NCI-H1092 treated with DMSO at 0.1 percent for 48 hours (cell line): ENCODE results near the gene PYY.

Experiments used
- DNase-seq: peaks from one replicate; lab custom pipeline; 2025; lab: John Stamatoyannopoulos, UW

Gene PYY

DNA sequence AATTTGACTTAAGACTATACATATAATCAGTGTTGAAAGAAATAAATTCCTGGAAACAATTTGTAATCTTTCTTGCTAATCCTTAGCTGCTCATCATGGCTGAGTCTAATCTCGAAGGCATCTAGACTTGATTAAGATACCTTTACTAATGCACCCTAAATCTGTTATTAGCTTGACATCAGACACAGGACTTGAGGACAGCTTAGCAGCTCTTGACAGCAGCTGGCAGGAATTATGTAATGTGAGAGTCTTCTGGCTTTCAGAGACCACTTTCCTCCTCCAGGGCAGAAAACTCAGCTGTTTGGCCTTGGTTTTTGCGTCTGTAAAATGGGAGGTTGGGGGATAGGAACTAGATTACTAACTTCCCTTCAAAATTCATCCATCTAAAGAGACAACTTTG is 39.3 kb downstream of the PYY start:
- no peak for DNase-seq

DNA sequence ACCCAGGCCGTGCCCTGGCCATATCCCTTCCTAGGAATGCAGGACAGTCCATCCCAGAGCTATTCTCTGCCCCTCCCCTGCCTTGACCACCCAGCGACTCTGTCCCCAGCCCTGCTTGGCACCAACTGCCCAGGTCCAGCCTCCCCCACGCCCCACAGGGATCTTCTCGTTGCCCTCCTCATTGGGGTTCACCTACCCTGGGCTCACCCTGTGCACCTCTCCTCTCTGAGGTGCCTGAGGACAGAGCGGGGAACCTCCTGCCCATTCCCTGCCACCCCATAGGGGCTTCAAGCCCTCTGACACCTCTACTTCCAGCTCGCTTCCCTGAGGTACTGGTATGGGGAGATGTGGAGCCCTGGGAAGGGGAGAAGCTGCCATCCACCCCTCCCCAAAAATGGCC is 40.2 kb downstream of the PYY start:
- DNase-seq: no peak

DNA sequence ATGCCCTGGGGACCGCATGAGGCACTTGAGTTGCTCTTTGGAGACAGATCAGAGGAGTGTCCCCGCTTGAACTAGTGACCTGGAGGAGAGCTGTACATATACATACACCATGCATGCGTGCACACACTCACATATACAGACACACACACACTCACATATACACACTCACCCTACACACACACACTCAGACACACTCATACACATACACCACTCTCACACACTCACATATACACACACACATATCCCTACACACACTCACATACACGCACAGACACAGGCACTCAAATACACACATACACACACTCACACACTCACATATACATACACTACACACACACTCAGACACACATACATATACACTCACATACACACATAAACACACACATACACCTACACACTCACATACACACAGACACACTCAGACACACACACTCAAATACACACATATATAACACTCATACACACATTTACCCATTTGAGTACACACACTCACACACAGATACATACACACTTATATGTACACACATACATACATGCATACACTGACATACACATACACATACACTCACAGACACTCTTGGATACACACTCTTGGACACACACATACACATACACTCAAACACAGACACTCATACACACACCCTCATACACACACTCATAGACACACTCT is 41.0 kb downstream of the PYY start:
- DNase-seq: no peak

DNA sequence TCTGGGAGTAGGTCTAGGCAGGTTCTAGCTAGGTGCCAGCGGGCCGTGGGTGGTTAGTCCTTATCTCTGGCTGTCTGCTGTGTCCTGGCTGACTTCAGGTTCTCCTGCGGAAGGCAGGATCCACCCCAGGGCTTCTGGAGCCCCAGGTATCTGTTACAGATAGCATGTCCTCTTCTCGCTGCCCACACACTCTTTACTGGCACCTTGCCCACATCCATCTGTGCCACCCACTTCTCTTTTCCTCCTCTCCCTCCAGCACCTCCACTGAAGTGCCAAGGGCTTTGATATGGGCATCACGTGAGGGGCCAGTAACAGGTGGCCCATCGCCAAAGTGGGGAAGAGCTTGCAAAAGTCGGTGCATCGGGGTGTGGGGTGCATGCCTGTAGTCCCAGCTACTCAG is 41.8 kb downstream of the PYY start:
- peak; percentile 4 for DNase-seq

DNA sequence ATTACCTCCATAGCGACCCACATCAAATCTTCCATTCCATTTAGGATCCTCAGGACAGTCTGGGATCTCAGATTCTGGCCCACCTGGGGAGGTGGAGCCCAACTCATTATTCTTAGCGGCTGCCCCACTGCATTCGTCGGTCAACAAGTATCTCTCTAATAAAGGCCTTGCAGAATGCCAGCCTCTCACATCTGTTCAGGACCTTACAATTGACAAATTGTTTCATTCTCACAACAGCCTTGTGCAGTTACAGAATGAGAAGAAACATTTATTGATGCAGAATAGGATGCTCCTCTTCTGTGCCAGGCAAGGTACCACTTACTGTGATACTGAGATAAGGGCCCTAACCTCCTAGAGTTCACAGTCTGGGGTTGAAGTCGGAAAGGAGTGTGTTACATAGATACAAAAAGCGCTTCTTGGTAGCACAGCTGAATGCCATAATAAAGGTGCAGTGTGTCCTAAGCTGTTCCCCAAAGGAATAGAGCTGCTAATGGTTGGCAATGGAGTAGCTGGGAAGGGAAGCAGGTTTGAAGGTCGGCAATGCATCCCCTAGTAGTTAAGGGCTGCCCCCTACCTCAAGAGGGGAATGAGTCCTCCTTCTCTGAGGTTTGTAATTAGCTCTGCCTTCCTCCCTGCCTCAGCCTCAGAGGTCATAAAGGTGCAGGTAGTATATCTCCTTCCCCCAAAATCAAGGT is 44.1 kb downstream of the PYY start:
- no peak for DNase-seq

DNA sequence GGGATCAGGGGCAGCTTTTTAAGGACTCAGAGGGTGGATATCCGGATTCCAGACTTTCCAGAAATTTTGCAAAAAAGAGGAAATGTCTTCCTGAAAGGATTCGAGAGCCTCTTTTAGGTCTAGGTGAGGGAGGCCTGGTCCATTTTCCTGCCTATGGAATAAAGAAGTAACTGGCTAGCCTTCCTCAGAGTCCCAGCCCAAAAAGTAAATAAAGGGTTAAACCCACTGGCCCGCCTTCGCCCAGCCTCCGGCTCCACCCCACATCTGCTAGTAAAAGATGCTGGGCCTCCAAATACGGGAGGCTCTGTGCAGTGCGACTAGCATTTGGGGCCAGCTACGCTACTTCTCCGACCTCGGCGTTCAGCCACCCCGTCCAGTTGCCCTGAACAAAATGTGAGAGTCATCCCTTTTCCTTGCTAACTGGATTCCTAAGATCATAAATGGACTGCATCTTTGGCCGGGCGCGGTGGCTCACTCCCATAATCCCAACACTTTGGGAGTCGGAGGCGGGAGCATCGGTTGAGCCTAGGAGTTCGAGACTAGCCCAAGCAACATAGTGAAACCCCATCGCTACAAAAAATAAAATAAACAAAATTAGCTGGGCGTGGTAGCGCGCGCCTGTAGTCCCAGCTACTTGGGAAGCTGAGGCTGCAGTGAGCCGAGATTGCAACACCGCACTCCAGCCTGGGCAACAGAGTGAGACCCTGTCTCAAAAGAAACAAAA is 45.6 kb downstream of the PYY start:
- no peak for DNase-seq

DNA sequence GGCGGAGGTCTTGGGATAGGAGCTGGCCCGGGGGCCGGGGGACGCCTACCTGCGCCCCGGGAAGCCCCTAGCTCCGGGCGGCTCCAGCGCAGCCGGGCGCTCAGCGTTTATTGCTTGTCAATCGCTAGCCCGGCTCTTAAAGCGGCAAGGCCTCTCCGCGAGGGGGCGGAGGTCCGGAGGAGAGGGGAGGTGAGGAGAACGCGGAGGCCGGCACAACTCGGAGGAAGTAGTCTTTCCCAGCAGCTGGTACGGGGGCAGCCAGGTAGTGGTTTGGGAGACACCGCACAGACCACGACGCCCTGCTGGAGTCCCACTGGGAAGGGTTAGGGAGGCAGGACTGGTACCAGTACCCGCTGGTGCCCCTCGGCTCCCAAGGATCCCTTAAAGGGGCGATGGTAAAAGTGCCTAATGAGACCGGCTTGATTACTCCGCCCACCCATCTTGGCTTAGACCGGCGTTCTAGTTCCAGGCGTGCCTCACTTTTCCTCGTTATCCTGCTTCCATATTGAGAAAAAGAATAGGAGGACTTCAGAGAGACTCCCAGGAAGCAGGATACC is 46.2 kb downstream of the PYY start, which contains the start of gene MPP2:
TSS of gene MPP2 (minus strand) at position 112 of the 557 bp plus-strand sequence. CDS start 3,076 bp downstream, outside the sequence.
- no peak for DNase-seq

DNA sequence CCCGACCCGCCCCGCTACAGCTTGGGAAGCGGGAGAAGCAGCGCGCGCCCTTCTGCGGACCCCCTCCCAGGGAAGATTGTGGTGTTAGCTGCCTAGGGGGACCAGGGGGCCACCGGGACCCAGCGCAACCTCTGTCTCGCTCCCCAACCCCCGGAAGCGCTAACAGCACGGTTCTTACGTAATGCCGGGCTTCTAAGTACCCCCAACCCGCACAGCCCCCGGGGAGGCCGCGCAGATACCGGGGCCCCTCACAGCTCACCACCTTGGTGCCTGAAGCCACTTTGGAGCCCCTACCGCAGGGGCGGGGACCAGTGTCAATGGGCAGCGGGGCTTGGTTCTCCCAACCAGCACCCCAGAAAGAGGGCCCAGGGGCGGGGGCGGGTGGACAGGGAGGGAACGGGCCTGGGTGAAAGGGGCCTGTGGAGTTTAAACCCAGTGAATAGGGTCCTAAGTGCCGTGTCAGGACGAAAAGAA is 46.8 kb downstream of the PYY start:
- no peak for DNase-seq

DNA sequence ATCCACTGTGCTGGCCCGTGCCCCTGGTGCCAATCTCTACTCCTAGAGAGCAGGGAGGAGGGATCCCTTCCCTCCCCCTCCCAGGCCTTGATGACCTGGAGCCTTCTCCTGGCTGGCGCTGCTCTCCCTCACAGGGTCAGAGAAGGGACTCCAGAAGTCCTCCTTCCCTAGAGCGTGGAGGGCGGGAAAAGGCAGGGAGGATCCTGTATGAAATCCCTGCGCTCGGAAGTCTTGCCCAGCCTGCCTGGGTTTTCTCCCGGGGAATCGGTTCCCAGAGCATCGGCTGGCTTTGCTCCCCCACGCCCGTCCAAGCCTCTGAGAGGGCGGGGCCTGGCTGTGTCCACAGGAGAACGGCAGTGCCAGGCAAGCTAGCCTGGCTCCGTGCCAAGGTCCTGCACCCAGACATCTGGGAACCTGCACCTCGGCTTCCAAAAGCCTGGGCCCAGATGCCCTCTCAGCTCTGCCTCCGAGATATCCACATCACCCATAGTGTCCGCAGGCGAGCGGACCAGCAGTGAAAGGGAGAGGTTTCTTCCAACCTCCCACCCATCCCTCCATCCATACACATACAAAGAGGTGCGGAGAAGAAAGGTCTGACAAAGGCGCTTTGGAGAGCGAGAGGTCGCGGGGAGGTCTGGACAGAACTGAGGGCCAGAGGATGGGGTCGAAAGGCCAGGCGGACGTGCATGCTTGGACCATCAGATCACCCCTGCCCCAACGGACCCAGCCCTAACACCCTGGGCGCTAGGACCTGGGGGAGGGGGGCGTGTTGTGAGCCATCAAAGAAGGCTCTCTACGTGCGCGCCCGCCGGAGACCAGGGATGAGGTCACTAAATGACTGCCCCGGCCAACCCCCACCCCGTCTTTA is 47.5 kb downstream of the PYY start:
- peak; percentile 42 for DNase-seq

DNA sequence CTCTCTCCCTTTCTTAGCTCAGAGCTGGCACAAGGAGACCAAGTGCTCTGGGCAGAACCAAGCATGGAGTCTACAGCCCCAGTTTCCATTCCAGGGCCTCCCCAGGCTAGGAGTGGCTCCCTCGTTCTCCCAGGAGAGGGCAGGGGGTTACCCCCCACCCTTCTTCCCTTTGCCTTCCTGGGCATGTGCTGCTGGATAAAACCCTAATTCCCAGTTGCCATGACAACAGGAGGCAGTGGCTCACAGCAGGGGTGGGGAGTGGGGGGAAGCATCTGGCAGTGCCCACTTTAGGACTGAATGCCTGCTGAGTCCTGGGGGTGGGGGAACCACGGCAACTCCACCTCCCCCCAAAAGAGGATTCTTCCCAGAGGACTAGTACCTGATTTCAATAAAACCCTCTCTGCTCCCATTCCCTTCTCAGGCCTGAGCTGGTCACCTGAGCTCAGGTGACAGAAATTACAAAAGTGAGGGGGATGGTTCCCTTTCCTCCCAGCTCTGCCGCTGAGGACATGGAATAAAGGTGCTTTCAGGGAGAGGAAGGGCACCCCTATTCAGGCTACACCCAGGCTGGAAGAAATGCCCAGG is 48.2 kb downstream of the PYY start:
- peak; percentile 27 for DNase-seq
